GM11168 (cell line): ENCODE measurements around the gene ATXN1L.
"Not testable (repeated sequence)": the region's sequence is repeated elsewhere in the genome, so short reads cannot be mapped to it uniquely, and the experiment has no call there.

ENCODE experiments used
- in situ Hi-C: fragments of 300-500 bp; cut with MboI; formaldehyde crosslinking; loops from one replicate; pipeline ENCODE4 v1.12.0; 2022; ENCODE audit warnings: low sequenced_read_pairs; ENCODE audit not compliant: unreplicated experiment

ATXN1L gene

DNA sequence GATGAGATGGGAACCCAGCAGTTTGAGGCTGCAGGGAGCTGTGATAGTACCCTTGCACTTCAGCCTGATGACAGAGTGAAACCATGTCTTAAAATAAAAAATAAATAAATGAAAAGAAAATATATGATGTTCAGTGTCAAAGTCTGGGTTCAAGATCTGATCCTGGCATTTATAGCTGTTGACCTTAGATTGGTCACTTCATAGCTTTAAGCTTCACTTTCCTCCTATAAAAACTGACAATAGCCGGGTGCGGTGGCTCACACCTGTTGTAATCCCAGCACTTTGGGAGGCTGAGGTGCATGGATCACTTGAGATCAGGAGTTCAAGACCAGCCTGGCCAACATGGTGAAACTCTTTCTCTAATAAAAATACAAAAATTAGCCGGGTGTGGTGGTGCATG, 43.4 kb downstream of the ATXN1L start:
- in situ Hi-C loops = no loop called here

DNA sequence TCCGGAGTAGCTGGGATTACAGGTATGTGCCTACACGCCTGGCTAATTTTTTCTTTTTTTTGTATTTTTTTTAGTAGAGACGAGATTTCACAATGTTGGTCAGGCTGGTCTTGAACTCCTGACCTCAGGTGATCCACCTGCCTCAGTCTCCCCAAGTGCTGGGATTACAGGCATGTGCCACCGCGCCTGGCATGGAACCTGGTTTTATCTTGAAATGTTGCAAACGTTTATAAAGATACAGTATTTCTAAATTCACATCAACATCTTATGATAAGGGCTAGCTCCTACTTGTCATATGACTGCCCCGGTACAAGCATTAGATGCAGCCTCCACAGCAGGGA, 48.1 kb downstream of the ATXN1L start:
- in situ Hi-C loops = no loop called here

DNA sequence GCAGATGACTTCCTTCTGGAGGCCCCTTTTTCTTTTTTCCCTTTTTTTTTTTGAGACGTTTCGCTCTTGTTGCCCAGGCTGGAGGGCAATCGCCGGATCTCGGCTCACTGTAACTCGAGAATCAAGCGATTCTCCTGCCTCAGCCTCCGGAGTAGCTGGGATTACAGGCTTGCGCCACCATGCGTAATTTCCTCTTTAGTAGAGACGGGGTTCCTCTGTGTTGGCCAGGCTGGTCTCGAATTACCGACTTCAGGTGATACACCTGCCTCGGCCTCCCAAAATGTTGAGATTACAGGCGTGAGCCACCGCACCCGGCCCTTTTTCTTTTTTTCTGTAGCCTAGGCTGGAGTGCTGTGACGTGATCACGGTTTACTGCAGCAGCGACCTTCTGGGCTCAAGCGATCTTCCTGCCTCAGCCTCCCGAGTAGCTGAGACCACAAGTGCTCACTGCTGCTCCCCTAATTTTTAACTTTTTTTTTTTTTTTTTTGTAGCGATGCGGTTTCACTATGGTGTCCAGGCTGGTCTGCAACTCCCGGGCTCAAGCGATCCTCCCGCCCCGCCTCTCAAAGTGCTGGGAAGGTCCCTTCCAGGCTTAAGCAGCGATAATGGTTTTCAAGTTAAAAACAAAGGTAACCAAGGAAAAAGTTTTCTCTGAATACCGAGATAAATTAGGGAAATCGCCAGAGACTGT, 48.6 kb downstream of the ATXN1L start:
- in situ Hi-C loops = no loop called here

DNA sequence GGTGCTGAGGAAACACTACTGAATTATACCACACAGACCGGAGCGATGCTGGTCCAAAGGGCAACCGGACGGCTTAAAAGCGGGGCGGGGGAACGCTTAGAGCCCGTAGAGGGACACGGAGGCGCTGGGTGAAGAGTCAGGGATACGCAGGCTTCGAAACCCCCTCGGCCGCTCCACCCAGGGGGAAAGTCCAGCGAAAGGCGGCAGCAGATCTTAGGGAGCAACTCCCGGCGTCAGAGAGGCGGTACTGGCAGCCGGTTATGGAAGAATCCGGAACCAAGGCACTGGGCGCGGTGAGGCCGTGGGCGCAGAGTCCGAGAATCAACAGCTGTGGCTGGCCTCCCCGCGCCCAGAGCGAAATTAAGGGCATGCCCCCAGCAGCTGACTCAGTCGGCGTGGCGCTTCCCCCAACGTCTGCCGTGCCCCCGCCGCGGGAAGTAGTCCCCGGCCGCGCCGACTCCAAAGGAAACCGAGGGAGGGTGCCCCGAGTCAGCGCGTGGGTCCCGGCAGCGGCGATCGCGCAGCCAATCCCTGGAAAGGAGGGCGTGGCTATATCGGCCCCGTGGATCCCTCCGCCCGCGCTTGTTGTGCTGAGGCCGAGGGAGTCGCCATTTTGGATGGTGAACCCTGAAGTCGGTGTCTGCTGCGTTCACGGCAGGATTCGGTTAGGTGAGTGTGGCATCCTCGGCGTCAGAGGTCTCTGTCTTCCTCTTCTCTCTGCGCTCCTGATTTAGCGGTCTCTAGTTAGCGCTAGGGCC, 49.3 kb downstream of the ATXN1L start, which contains the start of gene IST1:
Gene IST1 (plus strand): TSS at position 611 of the 758 bp plus-strand sequence. CDS start 20,110 bp downstream, outside the sequence.
- in situ Hi-C loops = no loop called here

DNA sequence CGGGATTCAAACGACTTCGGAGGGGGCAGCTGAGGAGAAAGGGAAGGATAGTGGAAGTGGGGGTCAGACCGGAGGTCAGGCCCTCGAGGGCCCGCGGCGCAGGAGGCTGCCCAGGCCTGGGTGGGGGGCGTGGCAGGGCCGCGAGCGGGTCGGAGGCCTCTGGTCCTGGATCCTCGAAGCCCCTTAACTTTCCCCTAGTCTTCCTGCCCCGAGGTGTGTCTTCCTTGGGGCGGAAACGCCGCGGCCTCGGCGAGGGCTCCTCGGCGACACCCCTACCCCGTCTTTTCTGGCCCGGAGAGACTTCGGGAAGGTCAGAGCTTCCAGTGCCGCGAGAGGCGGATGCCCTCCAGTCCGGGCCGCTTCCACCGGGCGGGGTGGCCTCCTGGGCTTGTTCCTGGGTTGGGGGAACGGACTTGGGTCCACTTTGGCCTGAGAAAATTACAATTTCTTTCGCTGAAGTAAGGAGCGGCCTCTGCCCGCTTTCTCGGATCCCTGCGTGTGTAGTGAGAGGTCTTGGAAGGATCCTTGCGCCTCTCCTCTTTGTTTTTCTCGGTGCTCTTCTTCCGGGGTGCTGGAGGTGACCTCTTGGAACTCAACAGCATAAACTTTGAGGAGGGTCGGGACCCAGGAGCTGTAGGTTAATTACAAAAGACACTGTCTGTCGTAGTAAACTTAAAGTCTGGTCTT, 50.0 kb downstream of the ATXN1L start:
- in situ Hi-C loops = no loop called here

DNA sequence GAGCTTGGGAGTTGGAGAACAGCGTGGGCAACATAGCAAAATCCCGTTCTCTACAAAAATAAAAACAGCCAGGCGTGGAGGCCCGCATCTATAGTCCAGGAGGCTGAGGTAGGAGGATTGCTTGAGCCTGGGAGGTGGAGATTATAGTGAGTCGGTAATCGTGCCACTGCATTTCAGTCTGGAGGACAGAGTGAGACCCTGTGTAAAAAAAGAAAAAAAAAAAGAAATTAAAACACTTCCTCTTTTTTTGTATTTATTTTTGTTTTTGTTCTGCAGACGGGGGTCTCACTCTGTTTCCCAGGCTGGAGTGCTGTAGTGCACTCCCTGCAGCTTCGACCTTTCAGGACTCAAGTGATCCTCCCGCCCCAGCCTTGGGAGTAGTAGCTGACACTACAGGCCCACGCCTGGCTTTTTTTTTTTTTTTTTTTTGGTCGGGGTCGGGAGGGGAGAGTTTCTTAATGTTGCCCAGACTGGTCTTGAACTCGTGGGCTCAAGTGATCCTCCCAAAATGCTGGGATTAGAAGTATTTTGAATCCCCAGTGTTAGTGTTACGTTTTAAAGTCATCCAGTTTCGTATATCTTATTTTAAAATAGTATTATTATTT, 51.1 kb downstream of the ATXN1L start:
- in situ Hi-C loops = no loop called here

DNA sequence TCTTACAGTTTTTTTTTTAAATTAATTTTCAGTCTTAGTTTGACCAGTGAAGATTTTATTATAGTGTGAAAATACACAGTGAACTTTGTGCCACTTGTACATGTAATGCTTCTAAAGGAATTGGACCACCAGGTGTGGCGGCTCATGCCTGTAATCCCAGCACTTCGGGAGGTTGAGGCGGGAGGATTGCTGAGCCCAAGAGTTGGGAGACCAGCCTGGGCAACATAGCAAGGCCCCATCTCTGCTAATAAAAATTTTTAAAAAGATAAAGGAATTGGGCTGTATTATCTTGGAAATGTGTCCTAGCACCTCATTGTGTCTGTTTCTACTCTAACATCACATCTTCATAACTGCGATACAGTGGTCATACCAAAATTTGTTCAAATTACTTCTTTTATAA, 53.4 kb downstream of the ATXN1L start:
- in situ Hi-C loops = no loop called here

DNA sequence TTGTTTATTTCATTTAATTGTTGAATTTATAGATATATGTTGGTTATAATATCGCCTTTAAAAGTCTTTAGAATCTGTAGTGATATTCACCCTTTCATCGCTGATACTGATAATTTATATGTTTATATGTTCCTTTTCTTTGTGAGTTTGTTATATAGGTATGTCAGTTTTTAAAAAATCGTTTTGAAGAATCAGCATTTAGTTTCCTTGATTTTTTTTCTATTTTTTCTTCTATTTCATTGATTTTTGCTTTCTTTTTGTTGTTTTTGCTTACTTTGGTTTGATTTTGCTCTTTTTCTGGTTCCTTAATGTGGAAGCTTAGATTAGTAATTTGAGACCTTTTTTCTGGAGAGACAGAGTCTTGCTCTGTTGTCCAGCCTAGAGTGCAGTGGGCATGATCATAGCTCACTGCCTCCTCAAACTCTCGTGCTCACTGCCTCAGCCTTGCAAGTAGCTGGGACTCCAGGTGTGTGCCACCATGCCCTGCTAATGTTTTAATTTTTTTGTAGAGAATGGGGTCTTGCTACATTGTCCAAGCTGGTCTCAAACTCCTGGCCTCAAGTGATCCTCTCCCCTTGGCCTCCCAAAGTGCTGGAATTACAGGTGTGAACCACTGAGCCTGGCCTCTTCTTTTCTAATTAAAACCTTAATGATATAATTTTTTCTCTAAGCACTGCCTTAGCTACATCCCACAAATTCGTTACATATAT, 57.0 kb downstream of the ATXN1L start:
- in situ Hi-C loops = no loop called here

DNA sequence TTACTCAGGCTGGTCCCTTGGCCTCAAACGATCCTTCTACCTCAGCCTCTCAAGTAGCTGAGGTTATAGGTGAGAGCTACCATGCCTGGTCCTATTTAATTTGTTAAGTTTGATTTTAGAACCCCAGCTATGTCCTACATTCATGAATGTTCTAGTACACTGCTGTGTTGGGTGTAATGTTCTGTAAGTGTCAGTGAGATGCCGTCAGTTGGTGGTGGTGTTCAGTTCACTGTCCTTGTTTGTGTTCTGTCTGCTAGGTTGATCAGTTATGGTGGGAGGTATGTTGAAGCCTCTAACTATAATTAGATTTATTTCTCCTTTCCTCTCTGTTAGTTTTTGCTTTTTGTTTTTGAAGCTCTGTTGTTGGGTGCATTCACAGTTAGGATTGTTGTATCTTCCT, 57.8 kb downstream of the ATXN1L start:
- in situ Hi-C loops = no loop called here

DNA sequence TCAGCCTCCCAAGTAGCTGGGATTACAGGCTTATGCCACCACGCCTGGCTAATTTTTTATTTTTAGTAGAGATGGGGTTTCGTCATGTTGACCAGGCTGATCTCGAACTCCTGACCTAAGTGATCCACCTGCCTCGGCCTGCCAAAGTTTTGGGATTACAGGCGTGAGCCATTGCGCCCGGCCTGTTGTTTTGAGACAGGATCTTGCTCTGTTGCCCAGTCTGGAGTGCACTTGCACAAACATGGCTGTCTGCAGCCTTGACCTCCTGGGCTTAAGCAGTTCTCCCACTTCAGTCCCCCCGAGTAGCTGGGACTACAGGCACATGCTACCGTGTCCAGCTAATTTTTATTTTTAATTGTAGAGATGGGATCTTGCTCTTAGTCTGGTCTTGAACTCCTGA, 58.5 kb downstream of the ATXN1L start:
- in situ Hi-C loops = no loop called here

DNA sequence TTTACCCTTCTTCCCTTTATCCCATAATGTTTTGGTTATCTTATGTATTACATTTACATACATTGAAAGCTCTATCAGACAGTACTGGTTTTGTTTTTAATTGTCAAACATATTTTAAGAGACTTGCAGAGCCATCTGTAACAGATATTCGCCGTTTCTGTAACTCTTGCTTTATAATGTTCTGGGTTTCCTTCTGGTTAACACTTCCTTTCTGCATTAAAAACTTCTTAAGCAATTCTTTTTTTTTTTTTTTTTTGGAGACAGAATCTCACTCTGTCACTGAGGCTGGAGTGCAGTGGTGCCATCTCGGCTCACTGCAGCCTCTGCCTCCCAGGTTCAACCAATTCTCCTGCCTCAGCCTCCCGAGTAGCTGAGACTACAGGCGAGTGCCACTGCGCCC, 60.0 kb downstream of the ATXN1L start:
- in situ Hi-C loops = not testable (repeated sequence)
